ENCODE results near the gene NAP1L4.

- TF ChIP-seq REST (IDR thresholded peaks at IDR 0.05; ENCODE audit: low read depth) (no peak), USF1 (IDR thresholded peaks at IDR 0.05) (no peak), CREB1 (IDR thresholded peaks at IDR 0.05; ENCODE audit: low read depth) (no peak), NFIC (IDR thresholded peaks at IDR 0.05) (no peak), EGR1 (IDR thresholded peaks at IDR 0.05) (no peak), TCF12 (IDR thresholded peaks at IDR 0.05; ENCODE audit: low read depth) (no peak), MAX (IDR thresholded peaks at IDR 0.05) (no peak), YY1 (IDR thresholded peaks at IDR 0.05; ENCODE audit: low read depth) (no peak), TAF1 (IDR thresholded peaks at IDR 0.05; ENCODE audit: low read depth) (no peak), FOXM1 (IDR thresholded peaks at IDR 0.05; ENCODE audit: borderline replicate concordance, low read depth) (no peak), EP300 (IDR thresholded peaks at IDR 0.05; ENCODE audit: borderline replicate concordance) (no peak), RAD21 (IDR thresholded peaks at IDR 0.05; ENCODE audit: low read depth) (no peak), CEBPB (IDR thresholded peaks at IDR 0.05) (no peak), TEAD4 (IDR thresholded peaks at IDR 0.05) (no peak)
Observed at GRCh38 chr11:2997406-2997805, 5.3 kb upstream of the NAP1L4 start.

All from Ishikawa (cell line).